Stimulated activated naive CD8-positive, alpha-beta T cell treated with anti-CD3 and anti-CD28 coated beads, Interleukin-15, Interleukin-2, amounts not matched to agents 100 ng/mL and 50 ng/mL, for 24 hours (primary cell): ENCODE measurements around the gene SERPINA5.

Experiments used
- H3K27ac Mint-ChIP-seq: one replicate; pipeline ENCODE4 v1.8.0; 2021; ENCODE audit warnings: mild to moderate bottlenecking, mixed read lengths
- H3K27me3 Mint-ChIP-seq: one replicate; pipeline ENCODE4 v1.8.0; 2021; ENCODE audit warnings: mixed read lengths
- H3K36me3 Mint-ChIP-seq: one replicate; pipeline ENCODE4 v1.8.0; 2021; ENCODE audit warnings: low read depth, mixed read lengths
- H3K4me1 Mint-ChIP-seq: one replicate; pipeline ENCODE4 v1.8.0; 2021; ENCODE audit warnings: low read depth, mixed read lengths
- H3K4me3 Mint-ChIP-seq: one replicate; pipeline ENCODE4 v1.8.0; 2021; ENCODE audit warnings: mild to moderate bottlenecking, mixed read lengths
- H3K9me3 Mint-ChIP-seq: one replicate; pipeline ENCODE4 v1.8.0; 2021; ENCODE audit warnings: mixed read lengths

SERPINA5 gene

DNA sequence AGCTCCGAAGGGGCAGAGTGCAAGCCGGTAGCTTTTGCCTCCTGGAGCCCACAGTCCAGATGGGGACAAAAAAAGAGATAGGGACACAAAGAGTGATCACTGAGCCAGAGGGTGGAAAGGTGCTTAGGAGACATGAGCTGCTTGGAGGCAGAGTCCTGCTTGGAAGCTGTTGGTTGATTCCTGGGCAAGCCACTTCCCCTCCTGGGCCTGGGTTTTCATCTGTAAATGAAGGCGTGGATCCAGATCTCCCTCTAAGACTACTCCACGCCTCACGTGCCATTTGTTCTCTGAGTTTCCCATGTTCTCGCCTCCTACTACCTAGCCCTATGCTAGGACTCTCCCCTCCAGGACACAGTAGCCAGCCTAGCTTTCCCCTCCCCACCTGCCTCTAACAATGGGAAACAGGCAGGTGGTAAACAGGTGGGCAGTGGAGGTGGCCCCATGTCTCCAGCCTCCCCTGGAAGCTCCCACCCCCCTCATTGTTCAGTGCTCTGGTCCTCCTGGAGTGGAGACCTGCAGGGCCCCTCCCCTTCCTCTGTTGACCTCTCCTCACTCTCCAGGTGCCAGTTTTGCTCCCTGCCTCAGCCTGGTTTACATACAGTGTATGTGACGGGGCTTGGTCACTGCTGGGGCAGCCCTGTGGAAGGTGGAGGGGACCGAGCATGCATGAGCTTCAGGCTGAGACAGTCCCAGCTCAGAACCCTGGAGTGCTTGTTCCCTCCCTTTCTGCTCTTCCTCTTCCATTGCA, 34.8 kb downstream of the SERPINA5 start:
- peaks cover 22% of the 10 kb centered on the region for H3K9me3 Mint-ChIP-seq
- no peaks in the 10 kb centered on the region for H3K27me3 Mint-ChIP-seq
- no peak overlapping the region for H3K27ac Mint-ChIP-seq
- H3K4me3 Mint-ChIP-seq, result no peak overlapping the region
- H3K36me3 Mint-ChIP-seq, result no peaks in the 10 kb centered on the region
- H3K4me1 Mint-ChIP-seq, result no peaks in the 10 kb centered on the region

DNA sequence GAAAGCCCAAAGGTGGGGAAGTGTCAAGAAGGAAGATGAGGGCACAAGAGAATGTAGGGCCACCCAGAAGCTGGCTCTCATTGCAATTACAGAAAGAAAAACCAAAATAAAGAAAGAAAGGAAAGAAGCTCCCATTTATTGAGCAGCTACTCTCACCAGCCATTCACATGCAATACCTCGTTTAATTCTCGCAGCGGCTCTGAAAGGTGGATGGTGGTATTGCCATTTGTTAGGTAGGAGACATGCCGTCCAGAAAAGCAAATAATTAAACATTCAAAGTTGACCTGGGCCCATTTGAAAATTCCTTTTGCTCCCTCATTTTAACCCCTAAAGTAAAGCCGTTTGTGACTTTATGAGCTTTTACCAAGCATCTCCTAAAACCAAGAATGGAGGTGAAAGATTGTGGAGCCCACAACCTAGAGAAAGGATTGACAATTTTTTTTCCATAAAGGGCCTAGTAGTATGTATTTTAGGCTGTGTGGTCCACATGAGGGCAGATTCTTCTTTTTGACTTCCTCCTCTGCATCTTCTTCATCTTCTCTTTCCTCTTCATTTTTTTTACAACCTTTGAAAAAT, 36.2 kb downstream of the SERPINA5 start:
- no peak overlapping the region for H3K4me3 Mint-ChIP-seq
- H3K27ac Mint-ChIP-seq, result no peak overlapping the region
- peaks cover 22% of the 10 kb centered on the region for H3K9me3 Mint-ChIP-seq
- no peaks in the 10 kb centered on the region for H3K36me3 Mint-ChIP-seq
- H3K4me1 Mint-ChIP-seq, result no peaks in the 10 kb centered on the region
- no peaks in the 10 kb centered on the region for H3K27me3 Mint-ChIP-seq

DNA sequence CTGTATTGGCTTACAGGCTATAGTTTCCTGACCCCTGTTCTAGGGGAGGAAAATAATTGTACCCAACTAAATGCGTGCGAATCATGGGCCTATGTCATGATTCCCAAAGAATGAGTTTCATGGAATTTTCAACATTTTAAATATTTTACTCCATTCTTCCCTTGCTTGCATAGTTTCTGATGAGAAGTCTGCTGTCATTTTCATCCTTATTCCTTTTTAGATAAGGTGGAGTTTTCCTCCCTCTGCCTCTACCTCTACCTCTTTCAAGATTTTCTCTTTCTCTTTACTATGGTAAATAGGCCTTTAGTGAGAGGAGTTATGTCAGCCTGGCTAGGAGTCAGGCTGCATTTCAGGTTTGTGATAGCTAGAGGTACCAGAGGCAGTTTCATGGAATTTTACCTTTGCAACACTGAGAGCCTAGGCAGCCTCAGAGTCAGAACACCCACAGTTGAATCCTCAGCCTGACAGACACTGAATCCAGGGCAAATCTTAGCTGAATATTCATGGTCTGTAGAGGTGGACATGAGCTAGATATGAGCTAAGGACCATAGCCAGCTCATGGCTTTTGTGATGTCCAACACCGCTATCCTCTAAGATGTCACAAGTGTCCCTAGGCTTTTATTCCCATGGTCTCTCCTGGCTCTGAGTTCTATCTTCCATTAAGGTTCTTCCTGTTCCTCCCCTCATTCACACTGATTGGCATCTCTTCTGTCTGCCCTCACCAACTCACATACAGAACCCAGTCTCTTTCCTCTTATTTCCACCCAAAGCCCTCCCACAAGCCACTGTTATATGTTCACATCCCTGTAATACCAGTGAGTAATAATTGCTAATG, 37.0 kb downstream of the SERPINA5 start:
- H3K4me3 Mint-ChIP-seq, result no peak overlapping the region
- no peak overlapping the region for H3K27ac Mint-ChIP-seq
- H3K4me1 Mint-ChIP-seq, result no peaks in the 10 kb centered on the region

DNA sequence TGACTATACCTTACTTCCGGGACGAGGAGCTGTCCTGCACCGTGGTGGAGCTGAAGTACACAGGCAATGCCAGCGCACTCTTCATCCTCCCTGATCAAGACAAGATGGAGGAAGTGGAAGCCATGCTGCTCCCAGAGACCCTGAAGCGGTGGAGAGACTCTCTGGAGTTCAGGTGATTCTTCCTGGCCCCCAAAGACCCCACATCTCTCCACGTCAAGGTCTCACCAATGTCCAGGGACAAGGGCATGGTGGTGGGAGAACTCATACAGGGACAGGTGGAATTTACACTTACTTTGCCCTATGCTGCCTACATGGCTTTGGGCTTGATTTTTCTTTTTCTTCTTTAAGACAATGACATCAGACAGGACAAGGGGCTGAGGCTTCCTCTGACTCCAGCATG, 38.1 kb downstream of the SERPINA5 start:
- no peaks in the 10 kb centered on the region for H3K27me3 Mint-ChIP-seq
- no peaks in the 10 kb centered on the region for H3K36me3 Mint-ChIP-seq
- H3K4me3 Mint-ChIP-seq, result no peak overlapping the region

More for the DNA sequence above, 37.0 kb downstream of the SERPINA5 start:
- peaks cover 22% of the 10 kb centered on the region for H3K9me3 Mint-ChIP-seq
- no peaks in the 10 kb centered on the region for H3K36me3 Mint-ChIP-seq
- no peaks in the 10 kb centered on the region for H3K27me3 Mint-ChIP-seq

DNA sequence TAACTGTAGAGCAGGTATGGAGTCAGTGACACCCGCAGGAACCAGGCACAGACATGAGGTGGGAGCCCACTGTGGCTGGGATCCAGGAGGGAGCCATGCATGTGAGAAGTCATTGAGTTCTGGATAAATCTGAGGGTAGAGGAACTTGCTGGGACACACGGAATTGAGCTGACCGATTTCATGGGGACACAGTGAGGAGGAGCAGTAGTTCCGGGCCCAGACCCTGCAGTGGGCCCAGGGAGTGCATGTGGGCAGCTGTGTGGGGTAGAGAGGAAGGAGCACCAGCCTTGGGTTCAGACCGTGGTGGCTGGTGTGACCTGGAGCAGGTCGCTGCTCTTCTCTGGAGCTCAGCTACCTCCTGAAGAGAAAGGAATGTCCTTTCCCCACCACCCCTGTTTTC, 39.4 kb downstream of the SERPINA5 start:
- H3K36me3 Mint-ChIP-seq, result no peaks in the 10 kb centered on the region
- H3K27me3 Mint-ChIP-seq, result no peaks in the 10 kb centered on the region
- no peak overlapping the region for H3K4me3 Mint-ChIP-seq
- H3K27ac Mint-ChIP-seq, result no peak overlapping the region
- H3K4me1 Mint-ChIP-seq, result no peaks in the 10 kb centered on the region
- H3K9me3 Mint-ChIP-seq, result peaks cover 22% of the 10 kb centered on the region

More for the DNA sequence above, 38.1 kb downstream of the SERPINA5 start:
- H3K9me3 Mint-ChIP-seq, result peaks cover 22% of the 10 kb centered on the region
- no peak overlapping the region for H3K27ac Mint-ChIP-seq
- no peaks in the 10 kb centered on the region for H3K4me1 Mint-ChIP-seq

DNA sequence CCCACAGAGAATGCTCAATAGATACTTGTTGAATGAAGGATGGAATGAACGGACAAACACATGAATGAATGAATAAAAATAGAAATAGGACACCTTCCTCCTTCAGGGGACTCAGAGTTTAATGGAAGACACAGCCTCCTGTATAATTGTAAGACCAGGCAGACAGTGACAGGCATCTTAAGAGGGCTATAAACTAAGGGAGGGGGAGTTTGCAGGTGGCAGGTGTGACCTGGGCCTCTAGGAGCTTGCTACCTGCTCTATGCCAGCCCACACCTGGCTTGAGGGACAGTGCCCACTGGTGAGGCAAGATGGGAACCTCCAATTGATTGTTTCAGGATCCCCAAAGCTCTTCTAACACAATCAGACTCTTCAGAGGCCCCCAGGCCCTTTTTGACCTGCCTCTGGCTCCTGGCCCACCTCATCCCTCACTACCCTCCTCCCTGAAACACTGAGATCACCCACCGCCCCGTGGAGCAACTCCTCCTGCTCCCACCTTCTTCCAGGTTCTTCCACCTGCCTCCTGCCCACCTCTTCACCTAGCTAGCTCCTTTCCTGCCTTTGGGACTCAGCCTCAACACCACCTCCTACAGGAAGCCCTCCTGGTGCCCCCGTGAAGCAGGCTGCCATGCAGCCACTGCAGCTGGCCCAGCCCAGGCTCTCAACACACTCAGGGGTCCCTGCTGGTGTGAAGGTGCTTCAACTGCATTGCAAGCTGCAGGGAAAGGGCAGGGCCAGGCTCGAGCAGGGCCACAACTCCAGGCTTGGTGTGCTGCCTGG, 40.3 kb downstream of the SERPINA5 start:
- Mint-ChIP-seq H3K9me3 (peaks cover 20% of the 10 kb centered on the region), H3K4me3 (no peak overlapping the region), H3K36me3 (no peaks in the 10 kb centered on the region), H3K27me3 (no peaks in the 10 kb centered on the region), H3K27ac (no peak overlapping the region), H3K4me1 (no peaks in the 10 kb centered on the region)

DNA sequence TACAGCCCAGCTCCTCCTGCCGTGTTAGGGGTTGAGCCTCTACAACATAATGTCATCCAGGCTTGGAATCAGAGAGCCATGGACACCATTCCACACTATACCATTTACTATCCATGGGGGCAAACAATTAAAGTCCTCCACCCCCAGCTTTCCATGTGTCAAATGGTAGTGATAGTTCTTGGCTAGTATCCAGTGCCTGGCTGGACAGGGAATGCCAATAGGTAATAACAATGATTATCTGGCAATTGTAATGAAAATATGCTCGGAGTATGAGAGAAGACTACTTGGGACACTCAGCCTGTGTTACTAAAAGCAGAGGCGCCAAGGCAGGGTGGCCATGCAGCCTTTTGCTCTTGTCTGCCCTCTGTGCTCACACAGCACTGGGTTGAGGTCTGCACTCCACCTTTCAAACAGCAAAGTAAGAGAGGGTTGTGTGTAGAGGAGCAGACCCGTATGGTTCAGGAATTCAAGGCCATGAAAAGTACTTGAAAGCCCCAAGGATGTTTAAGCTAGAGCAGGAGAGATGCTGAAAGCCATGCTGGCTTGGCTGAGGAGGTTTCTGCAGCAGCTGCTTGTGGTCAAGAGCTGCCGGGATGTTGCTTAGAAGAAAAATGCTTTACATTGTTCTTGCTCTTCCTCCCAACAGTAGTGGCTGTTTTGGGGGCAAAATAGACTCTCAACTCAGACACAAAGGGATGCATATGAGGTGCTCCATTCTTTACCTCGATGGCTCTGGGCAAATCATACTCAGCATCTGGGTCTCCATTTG, 41.6 kb downstream of the SERPINA5 start:
- Mint-ChIP-seq H3K27me3 (no peaks in the 10 kb centered on the region), H3K4me1 (no peaks in the 10 kb centered on the region), H3K36me3 (no peaks in the 10 kb centered on the region), H3K4me3 (no peak overlapping the region), H3K27ac (no peak overlapping the region), H3K9me3 (peaks cover 17% of the 10 kb centered on the region)

DNA sequence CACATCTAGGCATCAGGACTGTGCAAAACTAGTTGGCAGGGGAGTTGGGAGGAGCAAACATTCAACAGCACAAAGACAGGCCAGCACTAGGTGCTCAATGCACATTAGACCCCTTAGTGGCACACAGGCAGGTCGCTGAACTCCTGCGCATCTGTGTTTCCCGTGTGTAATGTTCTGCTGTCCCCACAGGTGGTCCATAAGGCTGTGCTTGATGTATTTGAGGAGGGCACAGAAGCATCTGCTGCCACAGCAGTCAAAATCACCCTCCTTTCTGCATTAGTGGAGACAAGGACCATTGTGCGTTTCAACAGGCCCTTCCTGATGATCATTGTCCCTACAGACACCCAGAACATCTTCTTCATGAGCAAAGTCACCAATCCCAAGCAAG, 42.2 kb downstream of the SERPINA5 start:
- no peak overlapping the region for H3K27ac Mint-ChIP-seq
- H3K27me3 Mint-ChIP-seq, result peaks cover under 1% of the 10 kb centered on the region
- H3K4me3 Mint-ChIP-seq, result no peak overlapping the region
- peaks cover 16% of the 10 kb centered on the region for H3K9me3 Mint-ChIP-seq
- H3K36me3 Mint-ChIP-seq, result no peaks in the 10 kb centered on the region
- H3K4me1 Mint-ChIP-seq, result no peaks in the 10 kb centered on the region

DNA sequence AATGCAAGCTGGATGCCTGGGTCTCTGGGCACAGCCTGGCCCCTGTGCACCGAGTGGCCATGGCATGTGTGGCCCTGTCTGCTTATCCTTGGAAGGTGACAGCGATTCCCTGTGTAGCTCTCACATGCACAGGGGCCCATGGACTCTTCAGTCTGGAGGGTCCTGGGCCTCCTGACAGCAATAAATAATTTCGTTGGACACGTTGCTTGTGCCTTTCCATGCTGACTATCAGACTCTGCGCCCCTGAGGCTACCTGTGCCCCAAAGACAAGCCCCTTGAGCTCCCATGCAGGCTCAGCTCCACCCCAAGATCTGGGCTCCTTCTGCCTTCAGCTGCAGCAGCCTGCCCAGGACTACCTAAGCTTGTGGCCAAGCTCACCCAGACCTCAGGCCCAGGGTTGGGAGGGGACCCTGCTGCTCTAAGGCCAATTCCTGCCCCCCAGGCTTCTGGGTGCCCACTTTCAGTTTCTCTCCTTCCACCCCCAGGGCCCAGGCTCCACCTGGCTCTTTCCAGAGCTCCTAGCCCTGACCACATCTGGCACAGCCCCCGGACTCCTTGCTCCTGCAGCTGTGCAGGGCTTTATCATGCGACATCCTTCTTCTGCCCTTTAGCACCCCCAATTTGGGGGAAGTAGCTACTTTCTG, 42.8 kb downstream of the SERPINA5 start:
- H3K4me3 Mint-ChIP-seq, result no peak overlapping the region
- H3K9me3 Mint-ChIP-seq, result peaks cover 10% of the 10 kb centered on the region
- H3K27me3 Mint-ChIP-seq, result peaks cover 6% of the 10 kb centered on the region
- H3K27ac Mint-ChIP-seq, result no peak overlapping the region
- H3K36me3 Mint-ChIP-seq, result no peaks in the 10 kb centered on the region
- H3K4me1 Mint-ChIP-seq, result no peaks in the 10 kb centered on the region

DNA sequence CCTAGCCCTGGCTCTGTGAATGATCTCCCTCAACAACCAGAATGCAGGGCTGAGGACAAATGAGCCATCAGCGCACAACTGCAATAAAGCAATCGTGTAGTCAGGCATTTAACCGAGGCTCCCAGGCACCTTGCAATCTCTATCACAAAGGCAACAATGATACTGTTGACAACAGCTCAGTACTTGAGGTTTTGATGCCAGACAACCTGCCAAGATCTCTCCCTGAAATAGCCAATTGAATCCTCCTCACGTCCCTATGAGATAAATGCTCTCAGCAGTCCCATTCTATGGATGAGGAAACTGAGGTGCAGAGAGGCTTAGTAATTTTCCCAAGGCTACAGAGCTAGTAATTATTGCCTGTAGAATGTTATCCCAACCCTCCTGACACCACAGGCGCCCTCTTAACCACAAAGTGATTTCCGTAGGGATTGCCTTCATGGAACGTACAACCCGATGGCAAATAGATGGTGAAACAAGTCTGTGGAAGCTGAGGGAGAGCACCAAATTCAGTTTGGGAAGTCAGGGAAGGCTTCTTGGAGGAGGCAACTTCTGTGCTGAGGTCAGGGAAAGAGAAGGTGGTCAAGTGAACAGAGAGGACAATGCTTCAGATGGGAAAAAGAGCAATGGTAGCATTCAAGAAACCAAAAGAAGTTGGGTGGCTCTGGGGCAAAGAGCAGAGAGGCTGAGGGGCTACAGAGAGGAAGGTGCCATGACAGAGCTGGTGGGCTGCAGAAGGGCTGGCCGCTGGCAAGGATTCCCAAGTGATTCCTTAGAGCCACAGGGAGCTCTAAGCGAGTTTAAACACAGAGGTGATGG, 43.5 kb downstream of the SERPINA5 start:
- Mint-ChIP-seq H3K9me3 (peaks cover 4% of the 10 kb centered on the region), H3K27ac (no peak overlapping the region), H3K36me3 (no peaks in the 10 kb centered on the region), H3K4me1 (no peaks in the 10 kb centered on the region), H3K27me3 (peaks cover 10% of the 10 kb centered on the region), H3K4me3 (no peak overlapping the region)

DNA sequence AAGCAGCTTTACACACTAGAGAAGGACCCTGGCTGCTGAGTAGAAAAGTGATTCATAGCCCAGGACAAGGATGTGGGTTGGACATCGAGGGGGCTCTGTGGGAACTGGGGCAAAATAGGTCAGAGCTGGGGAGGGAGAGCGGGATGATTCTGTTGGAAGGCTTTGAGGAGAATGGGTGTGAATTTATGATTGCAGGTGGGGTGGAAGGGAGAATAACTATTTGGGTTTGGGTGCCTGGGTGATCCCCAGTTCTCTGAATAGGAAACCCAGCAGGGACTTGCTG, 44.1 kb downstream of the SERPINA5 start:
- no peak overlapping the region for H3K27ac Mint-ChIP-seq
- no peaks in the 10 kb centered on the region for H3K4me1 Mint-ChIP-seq
- no peak overlapping the region for H3K4me3 Mint-ChIP-seq
- H3K36me3 Mint-ChIP-seq, result no peaks in the 10 kb centered on the region
- peaks cover 10% of the 10 kb centered on the region for H3K27me3 Mint-ChIP-seq
- H3K9me3 Mint-ChIP-seq, result no peaks in the 10 kb centered on the region

DNA sequence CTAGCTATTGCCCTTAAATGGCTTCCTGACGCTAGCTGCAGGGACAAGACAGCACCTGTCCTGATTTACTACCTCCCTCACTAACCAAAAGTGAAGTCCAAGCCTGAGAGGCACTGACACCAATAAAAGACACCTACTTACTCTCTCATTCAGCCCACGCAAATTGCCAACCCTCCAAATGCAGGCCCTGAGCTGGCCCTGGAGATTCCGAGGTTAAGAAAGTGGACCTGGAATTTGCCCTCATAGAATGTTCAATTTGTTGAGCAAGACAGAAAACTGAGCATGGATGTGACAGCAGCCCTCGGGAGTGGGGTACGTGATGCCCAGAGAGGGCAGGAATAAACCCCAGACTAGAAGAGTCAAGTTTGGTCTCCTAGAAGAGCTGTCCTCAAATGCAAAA, 47.4 kb downstream of the SERPINA5 start:
- Mint-ChIP-seq H3K27me3 (peaks cover 14% of the 10 kb centered on the region), H3K36me3 (no peaks in the 10 kb centered on the region), H3K4me3 (no peak overlapping the region), H3K4me1 (no peaks in the 10 kb centered on the region), H3K9me3 (no peaks in the 10 kb centered on the region), H3K27ac (no peak overlapping the region)

DNA sequence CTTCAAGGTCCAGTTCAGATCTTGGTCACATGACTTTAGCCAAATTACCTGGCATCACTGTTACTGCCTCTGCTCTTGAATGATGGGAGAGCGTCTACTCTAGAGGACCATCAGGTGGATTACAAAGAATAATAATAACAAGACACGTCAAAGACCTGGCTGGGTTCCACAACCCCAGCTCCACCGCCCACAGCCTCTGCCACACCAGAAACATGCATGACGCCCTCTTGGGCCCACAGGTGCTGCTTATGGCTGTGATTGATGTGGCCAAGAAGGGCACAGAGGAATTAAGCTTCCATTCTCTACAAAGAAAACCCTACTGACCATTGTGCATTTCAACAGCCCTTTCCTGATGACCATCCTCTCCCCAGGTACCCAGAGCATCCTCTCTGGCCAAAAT, 49.2 kb downstream of the SERPINA5 start:
- H3K4me3 Mint-ChIP-seq, result no peak overlapping the region
- no peaks in the 10 kb centered on the region for H3K36me3 Mint-ChIP-seq
- no peaks in the 10 kb centered on the region for H3K4me1 Mint-ChIP-seq
- H3K9me3 Mint-ChIP-seq, result no peaks in the 10 kb centered on the region
- H3K27me3 Mint-ChIP-seq, result peaks cover 14% of the 10 kb centered on the region
- H3K27ac Mint-ChIP-seq, result no peak overlapping the region
